HAP-1 (cell line): ENCODE results near the gene ZNF689.

Experiments
- DNase-seq, 2 experiments: peaks; one replicate each; pipeline ENCODE4 v3.0.0-alpha.2; 2016 to 2020; ENCODE audit warnings: low spot score in 2 of 2
- H3K27me3 ChIP-seq: fragments of 250-450 bp; sonication (Bioruptor Pico); 2 replicates; pipeline ENCODE4 v1.5.1; 2020; ENCODE audit warnings: low read depth, mild to moderate bottlenecking, moderate library complexity
- H3K36me3 ChIP-seq: fragments of 250-450 bp; sonication (Bioruptor Pico); replicated peaks from 2 replicates; pipeline ENCODE4 v1.5.1; 2020; ENCODE audit warnings: mild to moderate bottlenecking
- H3K4me1 ChIP-seq: fragments of 250-450 bp; sonication (Bioruptor Pico); 2 replicates; pipeline ENCODE4 v1.5.1; 2020; ENCODE audit warnings: mild to moderate bottlenecking
- H3K4me3 ChIP-seq: fragments of 250-450 bp; sonication (Bioruptor Pico); 2 replicates; pipeline ENCODE4 v1.5.1; 2020; ENCODE audit warnings: mild to moderate bottlenecking, moderate library complexity
- H3K9me3 ChIP-seq: fragments of 250-450 bp; sonication (Bioruptor Pico); 2 replicates; pipeline ENCODE4 v1.5.1; 2020; ENCODE audit warnings: mild to moderate bottlenecking, moderate library complexity
- in situ Hi-C: fragments of 300-500 bp; cut with MboI; formaldehyde crosslinking; loops from 3 replicates; pipeline ENCODE4 v1.14.3; 2020; ENCODE audit warnings: low sequenced_read_pairs, inconsistent platforms, mixed read lengths

Gene ZNF689

GRCh38 chr16:30571445-30572322 is 38.5 kb downstream of the ZNF689 start, which contains the start of gene ZNF688:
ZNF688 (minus strand) TSS chr16:30571714; CDS start chr16:30571629, 85 bp downstream.
- peaks cover 14% of the 10 kb centered on the region for H3K4me1 ChIP-seq
- in situ Hi-C loops: loop anchor here (10.0 kb wide), 1 partner anchor 137 kb away; the partner anchor contains the start of gene DCTPP1
- H3K4me3 ChIP-seq: peak within 1 kb of the TSS; percentile 61
- no peaks in the 10 kb centered on the region for H3K36me3 ChIP-seq
- H3K9me3 ChIP-seq: no peaks in the 10 kb centered on the region
- peak; percentile 98 to 99 for DNase-seq
- no peaks in the 10 kb centered on the region for H3K27me3 ChIP-seq

GRCh38 chr16:30570636-30571444 is 39.3 kb downstream of the ZNF689 start:
- peak in 1 of 2 experiments; percentile 42 for DNase-seq
- Histone ChIP-seq H3K27me3 (no peaks in the 10 kb centered on the region), H3K4me1 (peaks cover 14% of the 10 kb centered on the region), H3K9me3 (no peaks in the 10 kb centered on the region), H3K4me3 (peak overlapping the region; percentile 61), H3K36me3 (no peaks in the 10 kb centered on the region)
- in situ Hi-C loops: loop anchor here (10.0 kb wide), 1 partner anchor 136 kb away; the partner anchor contains the start of gene DCTPP1

DNA sequence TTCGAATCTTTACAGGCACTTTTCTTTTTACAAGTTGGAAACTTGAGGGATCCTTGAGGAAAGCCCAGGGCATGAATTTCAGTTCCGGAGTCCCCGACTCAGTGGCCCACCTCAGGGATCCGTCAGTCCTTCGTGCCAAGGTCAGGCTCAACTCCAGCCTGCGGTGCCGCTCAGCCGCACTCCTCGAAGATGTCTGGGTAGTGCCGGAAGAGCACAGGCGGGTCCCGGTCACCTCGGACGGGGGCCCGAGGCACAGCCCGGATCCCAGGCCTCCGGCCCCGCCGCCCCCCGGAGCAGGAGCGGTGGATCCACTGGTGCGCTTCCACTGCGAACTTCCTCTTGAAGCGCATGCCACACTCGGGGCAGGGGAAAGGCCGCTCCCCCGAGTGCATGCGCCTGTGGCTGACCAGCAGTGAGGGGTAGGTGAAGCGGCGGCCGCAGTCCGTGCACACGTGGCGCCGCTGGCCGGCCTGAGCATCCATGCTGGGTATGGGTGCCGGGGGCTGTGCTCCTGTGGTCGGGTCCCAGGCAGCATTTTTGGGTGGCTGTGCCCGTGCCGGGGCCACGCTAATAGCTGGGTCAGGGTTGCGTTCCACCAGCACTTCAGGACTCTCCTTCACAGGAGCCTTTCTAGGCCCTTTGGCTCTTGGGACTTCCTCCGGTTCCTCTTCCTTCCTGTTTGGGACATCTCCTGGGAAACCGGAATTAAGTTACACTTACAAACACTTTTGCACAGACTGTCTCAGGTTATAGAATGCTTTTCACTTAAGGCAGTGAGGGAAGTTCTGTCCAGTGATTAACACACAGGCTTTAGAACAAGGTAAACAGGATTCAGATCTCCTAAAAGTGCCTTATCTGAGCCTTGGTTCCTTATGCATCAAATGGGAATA is 40.2 kb downstream of the ZNF689 start:
- no peaks in the 10 kb centered on the region for H3K36me3 ChIP-seq
- no peak overlapping the region for H3K4me3 ChIP-seq
- in situ Hi-C loops: loop anchor here (10.0 kb wide), 1 partner anchor 135 kb away; the partner anchor contains the start of gene DCTPP1
- no peaks in the 10 kb centered on the region for H3K9me3 ChIP-seq
- no peak for DNase-seq
- peaks cover 14% of the 10 kb centered on the region for H3K4me1 ChIP-seq
- H3K27me3 ChIP-seq: no peaks in the 10 kb centered on the region

- DNase-seq: no peak
- no peaks in the 10 kb centered on the region for H3K36me3 ChIP-seq
- in situ Hi-C loops: no loop called here
- H3K27me3 ChIP-seq: no peaks in the 10 kb centered on the region
- peaks cover 14% of the 10 kb centered on the region for H3K4me1 ChIP-seq
- no peaks in the 10 kb centered on the region for H3K9me3 ChIP-seq
- H3K4me3 ChIP-seq: no peak overlapping the region
These were observed 40.9 kb downstream of the ZNF689 start for GRCh38 chr16:30569281-30569680.

- DNase-seq: no peak
- H3K9me3 ChIP-seq: no peaks in the 10 kb centered on the region
- H3K4me1 ChIP-seq: peaks cover 9% of the 10 kb centered on the region
- H3K4me3 ChIP-seq: no peak overlapping the region
- in situ Hi-C loops: no loop called here
- H3K36me3 ChIP-seq: no peaks in the 10 kb centered on the region
- no peaks in the 10 kb centered on the region for H3K27me3 ChIP-seq
These were observed 42.1 kb downstream of the ZNF689 start for GRCh38 chr16:30567991-30568638.

- in situ Hi-C loops: no loop called here
- no peak for DNase-seq
- Histone ChIP-seq H3K36me3 (no peaks in the 10 kb centered on the region), H3K9me3 (no peaks in the 10 kb centered on the region), H3K4me1 (peaks cover 4% of the 10 kb centered on the region), H3K4me3 (no peak overlapping the region), H3K27me3 (no peaks in the 10 kb centered on the region)
These were observed 42.8 kb downstream of the ZNF689 start for GRCh38 chr16:30567160-30567990.

- Histone ChIP-seq H3K4me3 (no peak overlapping the region), H3K4me1 (peaks cover 4% of the 10 kb centered on the region), H3K36me3 (no peaks in the 10 kb centered on the region), H3K27me3 (no peaks in the 10 kb centered on the region), H3K9me3 (no peaks in the 10 kb centered on the region)
- in situ Hi-C loops: no loop called here
- DNase-seq: no peak
These were observed 43.7 kb downstream of the ZNF689 start for GRCh38 chr16:30566531-30566930.

DNA sequence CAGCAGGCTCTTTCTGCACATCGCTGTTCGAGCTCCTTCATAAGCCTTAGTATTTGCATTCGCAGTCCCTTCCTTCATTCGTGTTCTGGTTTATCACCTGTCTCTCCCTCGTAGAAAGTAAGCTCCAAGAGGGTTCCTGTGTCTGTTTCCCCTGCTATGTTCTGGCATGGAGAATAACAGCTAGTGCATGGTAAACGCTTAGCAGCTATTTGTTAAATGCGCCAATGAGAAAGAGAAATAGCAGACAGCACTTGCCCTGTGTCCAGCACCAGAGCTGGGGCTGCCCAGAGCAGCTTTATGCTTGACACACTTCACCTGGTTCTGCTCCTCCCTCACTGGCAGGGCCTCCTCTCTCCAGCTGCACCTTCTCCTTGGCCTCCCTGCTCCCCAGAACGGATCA is 44.2 kb downstream of the ZNF689 start:
- DNase-seq: no peak
- Histone ChIP-seq H3K4me3 (no peak overlapping the region), H3K9me3 (no peaks in the 10 kb centered on the region), H3K27me3 (no peaks in the 10 kb centered on the region), H3K36me3 (no peaks in the 10 kb centered on the region), H3K4me1 (peaks cover 2% of the 10 kb centered on the region)
- in situ Hi-C loops: no loop called here

DNA sequence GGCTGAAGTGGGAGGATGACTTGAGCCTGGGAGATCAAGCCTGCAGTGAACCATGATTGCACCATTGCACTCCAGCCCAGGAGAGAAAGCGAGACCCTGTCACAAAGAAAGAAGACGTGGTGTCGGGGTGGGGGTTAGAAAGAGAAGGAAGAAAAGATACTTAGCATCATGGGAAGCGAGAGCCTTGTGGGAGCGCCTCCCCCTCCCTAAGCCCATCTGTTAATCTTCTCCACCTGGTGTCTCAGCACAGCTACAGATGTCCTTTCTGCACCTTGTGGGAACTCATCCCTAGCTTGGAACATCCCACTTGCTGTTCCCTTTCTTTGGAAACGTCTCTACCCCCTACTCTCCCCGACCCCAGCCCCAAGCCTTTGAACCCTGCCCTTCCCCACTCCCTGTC is 44.7 kb downstream of the ZNF689 start:
- Histone ChIP-seq H3K4me3 (no peak overlapping the region), H3K27me3 (no peaks in the 10 kb centered on the region), H3K36me3 (no peaks in the 10 kb centered on the region), H3K9me3 (no peaks in the 10 kb centered on the region), H3K4me1 (no peaks in the 10 kb centered on the region)
- in situ Hi-C loops: no loop called here
- DNase-seq: no peak

DNA sequence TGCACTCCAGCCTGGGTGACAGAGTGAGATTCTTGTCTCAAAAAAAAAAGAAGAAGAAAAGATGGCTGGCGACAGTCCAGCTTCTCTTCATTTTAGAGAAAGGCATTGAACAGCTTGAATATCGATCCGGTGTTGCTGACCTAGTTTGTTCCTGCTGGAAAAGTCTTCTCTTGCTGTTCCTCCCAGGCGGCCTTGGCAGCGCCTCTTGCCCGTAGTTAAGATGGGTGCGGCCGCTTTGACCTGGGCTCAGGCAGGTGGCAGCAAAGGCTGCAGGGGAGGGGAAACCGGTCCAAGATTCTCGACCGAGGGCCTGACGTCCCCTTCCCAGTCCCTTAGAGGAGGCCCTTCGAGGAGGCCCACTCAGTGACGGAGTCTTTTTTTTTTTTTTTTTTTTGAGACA is 48.2 kb downstream of the ZNF689 start:
- H3K4me3 ChIP-seq: no peak overlapping the region
- H3K27me3 ChIP-seq: no peaks in the 10 kb centered on the region
- no peaks in the 10 kb centered on the region for H3K36me3 ChIP-seq
- in situ Hi-C loops: no loop called here
- peaks cover 9% of the 10 kb centered on the region; the same call in 1 of the 2 replicates for H3K4me1 ChIP-seq
- no peaks in the 10 kb centered on the region for H3K9me3 ChIP-seq
- DNase-seq: no peak

GRCh38 chr16:30561089-30561816 is 48.9 kb downstream of the ZNF689 start:
- Histone ChIP-seq H3K4me1 (peaks cover 9% of the 10 kb centered on the region; the same call in 1 of the 2 replicates), H3K36me3 (no peaks in the 10 kb centered on the region), H3K9me3 (no peaks in the 10 kb centered on the region), H3K4me3 (no peak overlapping the region), H3K27me3 (no peaks in the 10 kb centered on the region)
- in situ Hi-C loops: no loop called here
- DNase-seq: no peak

DNA sequence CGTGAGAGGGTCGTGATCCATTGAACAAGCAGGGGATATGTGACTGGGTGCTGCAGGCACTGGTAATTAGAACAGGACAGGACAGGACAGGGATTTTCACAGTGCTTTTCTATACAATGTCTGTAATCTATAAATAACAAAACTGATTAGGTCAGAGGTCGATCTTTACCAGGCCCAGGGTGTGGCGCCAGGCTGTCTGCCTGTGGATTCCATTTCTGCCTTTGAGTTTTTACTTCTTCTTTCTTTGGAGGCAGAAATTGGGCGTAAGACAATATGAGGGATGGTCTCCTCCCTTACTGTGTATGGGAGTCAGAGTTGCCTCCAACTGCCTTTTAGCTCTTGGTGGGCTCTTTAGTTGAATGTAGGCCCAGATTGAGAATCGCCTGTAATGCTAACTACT is 50.5 kb downstream of the ZNF689 start:
- Histone ChIP-seq H3K4me1 (peaks cover 9% of the 10 kb centered on the region; the same call in 1 of the 2 replicates), H3K4me3 (no peak overlapping the region), H3K36me3 (peaks cover 13% of the 10 kb centered on the region), H3K9me3 (no peaks in the 10 kb centered on the region), H3K27me3 (no peaks in the 10 kb centered on the region)
- in situ Hi-C loops: no loop called here
- no peak for DNase-seq
